DOHH2 (cell line): ENCODE measurements around the gene ROCK2.

Experiments
- H3F3A ChIP-seq: fragments of 200-600 bp; sonication (generic), shearing (Covaris generic); 2 replicates; pipeline ENCODE4 v1.6.0; 2016; ENCODE audit warnings: antibody characterized with exemption, mild to moderate bottlenecking; ENCODE audit not compliant: control insufficient read depth, insufficient read depth
- H3K27ac ChIP-seq: fragments of 200-600 bp; sonication (generic); 2 replicates; pipeline ENCODE4 v1.5.1; 2014; ENCODE audit warnings: low read depth, mild to moderate bottlenecking, low read length, moderate library complexity
- H3K27me3 ChIP-seq: fragments of 200-600 bp; sonication (generic); 2 replicates; pipeline ENCODE4 v1.6.1; 2014; ENCODE audit warnings: mild to moderate bottlenecking, low read length, mixed read lengths; ENCODE audit not compliant: control insufficient read depth
- H3K36me3 ChIP-seq: fragments of 200-600 bp; sonication (generic); 2 replicates; pipeline ENCODE4 v1.6.1; 2014; ENCODE audit warnings: mild to moderate bottlenecking, low read length, moderate library complexity, mixed read lengths; ENCODE audit not compliant: control insufficient read depth
- H3K4me1 ChIP-seq: fragments of 200-600 bp; sonication (generic); 2 replicates; pipeline ENCODE4 v1.6.1; 2014; ENCODE audit warnings: mild to moderate bottlenecking, low read length, mixed read lengths; ENCODE audit not compliant: control insufficient read depth
- H3K4me2 ChIP-seq: fragments of 200-600 bp; sonication (generic); 2 replicates; pipeline ENCODE4 v1.6.0; 2014; ENCODE audit warnings: mild to moderate bottlenecking, low read length, moderate library complexity
- H3K4me3 ChIP-seq: fragments of 200-600 bp; sonication (generic); 2 replicates; pipeline ENCODE4 v1.5.1; 2014; ENCODE audit warnings: mild to moderate bottlenecking, low read length, mixed read lengths
- H3K79me2 ChIP-seq: fragments of 200-600 bp; sonication (generic); 2 replicates; pipeline ENCODE4 v1.6.1; 2014; ENCODE audit warnings: mild to moderate bottlenecking, low read length, mixed read lengths; ENCODE audit not compliant: control insufficient read depth
- H3K9me2 ChIP-seq: fragments of 200-600 bp; sonication (generic); replicated peaks from 2 replicates; pipeline ENCODE4 v1.6.1; 2014; ENCODE audit warnings: mild to moderate bottlenecking, low read length, mixed read lengths; ENCODE audit not compliant: control insufficient read depth
- H3K9me3 ChIP-seq: fragments of 200-600 bp; sonication (generic); 2 replicates; pipeline ENCODE4 v1.6.1; 2014; ENCODE audit warnings: antibody characterized with exemption, low read length, mixed read lengths; ENCODE audit not compliant: control insufficient read depth, insufficient read depth
- H4K20me1 ChIP-seq: fragments of 200-600 bp; sonication (generic); 2 replicates; pipeline ENCODE4 v1.6.0; 2014; ENCODE audit warnings: low read depth, mild to moderate bottlenecking, antibody characterized with exemption, low read length, moderate library complexity; ENCODE audit not compliant: control insufficient read depth, insufficient read depth
- CTCF ChIP-seq: fragments of 200-600 bp; sonication (generic); IDR thresholded peaks from one replicate; pipeline ENCODE4 v1.5.1; 2014; ENCODE audit warnings: antibody characterized with exemption, mild to moderate bottlenecking, low read depth, low read length; ENCODE audit not compliant: poor library complexity, severe bottlenecking
- EZH2phosphoT487 ChIP-seq: fragments of 200-600 bp; sonication (generic); IDR thresholded peaks from 2 replicates; pipeline ENCODE4 v1.6.1; 2017; ENCODE audit warnings: borderline replicate concordance, mild to moderate bottlenecking, antibody characterized with exemption, low read length, moderate library complexity, mixed read lengths

Gene ROCK2

GRCh38 chr2:11305338-11305737, 39.1 kb downstream of the ROCK2 start:
- Histone ChIP-seq H3K36me3 (no peaks in the 10 kb centered on the region), H3K79me2 (peaks cover 96% of the 10 kb centered on the region), H3K4me2 (no peak overlapping the region), H3K9me3 (no peaks in the 10 kb centered on the region), H3F3A (no peaks in the 10 kb centered on the region), H3K27ac (no peak overlapping the region), H4K20me1 (peaks cover 14% of the 10 kb centered on the region), H3K27me3 (no peaks in the 10 kb centered on the region), H3K9me2 (no peaks in the 10 kb centered on the region), H3K4me1 (no peaks in the 10 kb centered on the region), H3K4me3 (no peak overlapping the region)
- TF ChIP-seq CTCF (no peak), EZH2phosphoT487 (no peak)

- no peaks in the 10 kb centered on the region for H3K9me2 ChIP-seq
- no peaks in the 10 kb centered on the region for H3K27me3 ChIP-seq
- no peak overlapping the region for H3K4me2 ChIP-seq
- H3K4me3 ChIP-seq = no peak overlapping the region
- no peaks in the 10 kb centered on the region for H3K36me3 ChIP-seq
- TF ChIP-seq CTCF (no peak), EZH2phosphoT487 (no peak)
- no peaks in the 10 kb centered on the region for H3K4me1 ChIP-seq
- peaks cover 10% of the 10 kb centered on the region for H4K20me1 ChIP-seq
- peaks cover 96% of the 10 kb centered on the region for H3K79me2 ChIP-seq
- no peaks in the 10 kb centered on the region for H3F3A ChIP-seq
- no peak overlapping the region for H3K27ac ChIP-seq
- no peaks in the 10 kb centered on the region for H3K9me3 ChIP-seq
Observed at GRCh38 chr2:11304476-11304875, 40.0 kb downstream of the ROCK2 start.

GRCh38 chr2:11303290-11304013, 41.0 kb downstream of the ROCK2 start:
- H3K9me3 ChIP-seq = no peaks in the 10 kb centered on the region
- TF ChIP-seq CTCF (no peak), EZH2phosphoT487 (no peak)
- peaks cover 10% of the 10 kb centered on the region for H4K20me1 ChIP-seq
- no peaks in the 10 kb centered on the region for H3K4me1 ChIP-seq
- H3K79me2 ChIP-seq = peaks cover 97% of the 10 kb centered on the region
- no peaks in the 10 kb centered on the region for H3K36me3 ChIP-seq
- no peaks in the 10 kb centered on the region for H3K9me2 ChIP-seq
- H3K4me2 ChIP-seq = no peak overlapping the region
- no peaks in the 10 kb centered on the region for H3F3A ChIP-seq
- H3K27me3 ChIP-seq = no peaks in the 10 kb centered on the region
- H3K4me3 ChIP-seq = no peak overlapping the region
- H3K27ac ChIP-seq = no peak overlapping the region
